DND-41 (cell line): ENCODE results near the gene MGAT4A.
"Not testable (repeated sequence)": the region's sequence is repeated elsewhere in the genome, so short reads cannot be mapped to it uniquely, and the experiment has no call there.

ENCODE experiments used
- EZH2 ChIP-seq: IDR thresholded peaks from 3 replicates; pipeline ENCODE4 v1.6.1; 2012; ENCODE audit warnings: borderline replicate concordance, low read depth, mild to moderate bottlenecking, moderate library complexity, low read length, inconsistent platforms; ENCODE audit not compliant: severe bottlenecking
- TF ChIP-seq, protein P1 (sequence below): IDR thresholded peaks from 2 replicates; pipeline ENCODE4 v1.5.1; 2012; ENCODE audit warnings: borderline replicate concordance, low read length, moderate library complexity, mild to moderate bottlenecking; ENCODE audit not compliant: poor library complexity, severe bottlenecking; ENCODE audit errors: extremely low read depth

DNA sequence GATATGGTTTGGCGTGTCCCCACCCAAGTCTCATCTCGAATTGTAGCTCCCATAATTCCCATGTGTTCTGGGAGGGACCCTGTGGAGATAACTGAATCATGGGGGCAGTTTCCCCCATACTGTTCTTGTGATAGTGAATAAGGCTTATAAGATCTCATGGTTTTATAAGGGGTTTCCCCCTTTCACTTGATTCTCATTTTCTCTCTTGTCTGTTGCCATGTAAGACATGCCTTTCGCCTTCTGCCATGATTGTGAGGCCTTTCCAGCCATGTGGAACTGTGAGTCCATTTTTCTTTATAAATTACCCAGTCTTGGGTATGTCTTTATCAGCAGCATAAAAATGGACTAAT is 71.5 kb downstream of the MGAT4A start:
- TF ChIP-seq, protein P1, sequence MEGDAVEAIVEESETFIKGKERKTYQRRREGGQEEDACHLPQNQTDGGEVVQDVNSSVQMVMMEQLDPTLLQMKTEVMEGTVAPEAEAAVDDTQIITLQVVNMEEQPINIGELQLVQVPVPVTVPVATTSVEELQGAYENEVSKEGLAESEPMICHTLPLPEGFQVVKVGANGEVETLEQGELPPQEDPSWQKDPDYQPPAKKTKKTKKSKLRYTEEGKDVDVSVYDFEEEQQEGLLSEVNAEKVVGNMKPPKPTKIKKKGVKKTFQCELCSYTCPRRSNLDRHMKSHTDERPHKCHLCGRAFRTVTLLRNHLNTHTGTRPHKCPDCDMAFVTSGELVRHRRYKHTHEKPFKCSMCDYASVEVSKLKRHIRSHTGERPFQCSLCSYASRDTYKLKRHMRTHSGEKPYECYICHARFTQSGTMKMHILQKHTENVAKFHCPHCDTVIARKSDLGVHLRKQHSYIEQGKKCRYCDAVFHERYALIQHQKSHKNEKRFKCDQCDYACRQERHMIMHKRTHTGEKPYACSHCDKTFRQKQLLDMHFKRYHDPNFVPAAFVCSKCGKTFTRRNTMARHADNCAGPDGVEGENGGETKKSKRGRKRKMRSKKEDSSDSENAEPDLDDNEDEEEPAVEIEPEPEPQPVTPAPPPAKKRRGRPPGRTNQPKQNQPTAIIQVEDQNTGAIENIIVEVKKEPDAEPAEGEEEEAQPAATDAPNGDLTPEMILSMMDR: not testable (repeated sequence)
- TF ChIP-seq EZH2: not testable (repeated sequence)
